DND-41 (cell line): ENCODE measurements around the gene RBM19.

Experiments
- CTCF ChIP-seq: IDR thresholded peaks from 2 replicates; pipeline ENCODE4 v1.5.1; 2012; ENCODE audit warnings: borderline replicate concordance, low read length, moderate library complexity, mild to moderate bottlenecking; ENCODE audit not compliant: poor library complexity, severe bottlenecking; ENCODE audit errors: extremely low read depth
- EZH2 ChIP-seq: IDR thresholded peaks from 3 replicates; pipeline ENCODE4 v1.6.1; 2012; ENCODE audit warnings: borderline replicate concordance, low read depth, mild to moderate bottlenecking, moderate library complexity, low read length, inconsistent platforms; ENCODE audit not compliant: severe bottlenecking

- TF ChIP-seq CTCF = no peak
- no peak for TF ChIP-seq EZH2
Measured at GRCh38 chr12:113983265-113983664, 17.1 kb upstream of the RBM19 start.
